HEK293 (cell line): ENCODE data around the gene NAALADL2.

ENCODE experiments used
- CTCF ChIP-seq: fragments of 450-650 bp; formaldehyde crosslinking; IDR thresholded peaks from 2 replicates; pipeline ENCODE4 v1.5.1; 2016; ENCODE audit warnings: missing biosample characterization, missing genetic modification characterization
- KLF1 ChIP-seq: fragments of 450-650 bp; formaldehyde crosslinking; IDR thresholded peaks from 2 replicates; pipeline ENCODE4 v1.5.1; 2016; ENCODE audit warnings: missing biosample characterization, missing genetic modification characterization
- MYNN ChIP-seq: fragments of 450-650 bp; formaldehyde crosslinking; IDR thresholded peaks from 2 replicates; pipeline ENCODE4 v1.5.1; 2016; ENCODE audit warnings: missing biosample characterization, missing genetic modification characterization, borderline replicate concordance
- PRDM1 ChIP-seq: fragments of 450-650 bp; formaldehyde crosslinking; IDR thresholded peaks from 2 replicates; pipeline ENCODE4; 2016; ENCODE audit warnings: missing biosample characterization, missing genetic modification characterization
- REST ChIP-seq: fragments of 450-650 bp; formaldehyde crosslinking; IDR thresholded peaks from 2 replicates; pipeline ENCODE4 v1.5.1; 2016; ENCODE audit warnings: missing biosample characterization, missing genetic modification characterization
- ZNF10 ChIP-seq: fragments of 450-650 bp; formaldehyde crosslinking; IDR thresholded peaks from 2 replicates; pipeline ENCODE4 v1.5.1; 2017; ENCODE audit warnings: missing biosample characterization, missing genetic modification characterization
- ZNF785 ChIP-seq: fragments of 450-650 bp; formaldehyde crosslinking; IDR thresholded peaks from 2 replicates; pipeline ENCODE4 v1.5.1; 2016; ENCODE audit warnings: missing biosample characterization, missing genetic modification characterization

GRCh38 chr3:175416600-175416999, 557.5 kb downstream of the NAALADL2 start:
- TF ChIP-seq ZNF10 (tag by site-specific recombination) (no peak), ZNF785 (tag by site-specific recombination) (no peak), MYNN (no peak), REST (tag by site-specific recombination) (no peak), PRDM1 (no peak), CTCF (tag by site-specific recombination) (no peak), KLF1 (tag by site-specific recombination) (no peak)
